ENCODE data around the gene VWA8.
A peak's percentile ranks its signal among the peaks of the same experiment; 100 is the strongest.
"Not testable (repeated sequence)": the region's sequence is repeated elsewhere in the genome, so short reads cannot be mapped to it uniquely, and the experiment has no call there.

The VWA8 gene

DNA sequence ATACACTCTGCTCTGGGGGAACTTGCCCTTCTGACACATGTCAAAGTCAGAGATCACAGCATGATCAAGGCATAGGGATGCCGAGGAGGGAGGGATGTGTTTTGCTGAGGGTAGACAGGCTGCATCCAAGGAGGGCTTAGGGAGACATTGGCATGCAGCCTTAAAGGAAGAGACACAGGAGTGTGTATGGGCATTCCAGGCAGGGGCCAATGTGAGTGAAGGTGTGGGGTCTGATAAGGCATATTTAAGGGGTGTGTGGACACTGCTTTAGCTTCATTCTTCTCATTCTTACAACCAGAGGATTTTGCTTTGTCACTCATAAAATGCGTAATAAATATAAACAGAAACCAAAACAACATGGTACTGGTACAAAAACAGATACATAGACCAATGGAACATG, 310.2 kb downstream of the VWA8 start:
- ATAC-seq: no peak
- no peak for TF ChIP-seq OSR1 (CRISPR knock-in tag; IDR thresholded peaks at IDR 0.05)
- no peak for TF ChIP-seq ZFP30 (CRISPR knock-in tag; IDR thresholded peaks at IDR 0.05)
- TF ChIP-seq GLIS3 (CRISPR knock-in tag; IDR thresholded peaks at IDR 0.05): no peak
- TF ChIP-seq ZFP3 (CRISPR knock-in tag; IDR thresholded peaks at IDR 0.05): no peak
- TF ChIP-seq RARB (CRISPR knock-in tag; IDR thresholded peaks at IDR 0.05): no peak
- TF ChIP-seq ISL1 (CRISPR knock-in tag; IDR thresholded peaks at IDR 0.05): no peak
- no peak for TF ChIP-seq TCF4 (CRISPR knock-in tag; IDR thresholded peaks at IDR 0.05; ENCODE audit: borderline replicate concordance)
- TF ChIP-seq, protein P1, sequence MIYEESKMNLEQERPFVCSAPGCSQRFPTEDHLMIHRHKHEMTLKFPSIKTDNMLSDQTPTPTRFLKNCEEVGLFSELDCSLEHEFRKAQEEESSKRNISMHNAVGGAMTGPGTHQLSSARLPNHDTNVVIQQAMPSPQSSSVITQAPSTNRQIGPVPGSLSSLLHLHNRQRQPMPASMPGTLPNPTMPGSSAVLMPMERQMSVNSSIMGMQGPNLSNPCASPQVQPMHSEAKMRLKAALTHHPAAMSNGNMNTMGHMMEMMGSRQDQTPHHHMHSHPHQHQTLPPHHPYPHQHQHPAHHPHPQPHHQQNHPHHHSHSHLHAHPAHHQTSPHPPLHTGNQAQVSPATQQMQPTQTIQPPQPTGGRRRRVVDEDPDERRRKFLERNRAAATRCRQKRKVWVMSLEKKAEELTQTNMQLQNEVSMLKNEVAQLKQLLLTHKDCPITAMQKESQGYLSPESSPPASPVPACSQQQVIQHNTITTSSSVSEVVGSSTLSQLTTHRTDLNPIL (CRISPR knock-in tag; IDR thresholded peaks at IDR 0.05; ENCODE audit: low read depth): no peak
- TF ChIP-seq ZC3H10 (CRISPR knock-in tag; IDR thresholded peaks at IDR 0.05): no peak
- no peak for TF ChIP-seq BACH2 (CRISPR knock-in tag; IDR thresholded peaks at IDR 0.05; ENCODE audit: borderline replicate concordance)
- TF ChIP-seq ZNF70 (CRISPR knock-in tag; IDR thresholded peaks at IDR 0.05): no peak
- TF ChIP-seq SNAI2 (CRISPR knock-in tag; IDR thresholded peaks at IDR 0.05): no peak
- TF ChIP-seq, protein P2, sequence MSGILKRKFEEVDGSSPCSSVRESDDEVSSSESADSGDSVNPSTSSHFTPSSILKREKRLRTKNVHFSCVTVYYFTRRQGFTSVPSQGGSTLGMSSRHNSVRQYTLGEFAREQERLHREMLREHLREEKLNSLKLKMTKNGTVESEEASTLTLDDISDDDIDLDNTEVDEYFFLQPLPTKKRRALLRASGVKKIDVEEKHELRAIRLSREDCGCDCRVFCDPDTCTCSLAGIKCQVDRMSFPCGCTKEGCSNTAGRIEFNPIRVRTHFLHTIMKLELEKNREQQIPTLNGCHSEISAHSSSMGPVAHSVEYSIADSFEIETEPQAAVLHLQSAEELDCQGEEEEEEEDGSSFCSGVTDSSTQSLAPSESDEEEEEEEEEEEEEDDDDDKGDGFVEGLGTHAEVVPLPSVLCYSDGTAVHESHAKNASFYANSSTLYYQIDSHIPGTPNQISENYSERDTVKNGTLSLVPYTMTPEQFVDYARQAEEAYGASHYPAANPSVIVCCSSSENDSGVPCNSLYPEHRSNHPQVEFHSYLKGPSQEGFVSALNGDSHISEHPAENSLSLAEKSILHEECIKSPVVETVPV (CRISPR knock-in tag; IDR thresholded peaks at IDR 0.05): no peak
- TF ChIP-seq CSDC2 (CRISPR knock-in tag; IDR thresholded peaks at IDR 0.05): no peak
- TF ChIP-seq ZNF8 (CRISPR knock-in tag; IDR thresholded peaks at IDR 0.05): no peak
- no peak for TF ChIP-seq ZNF565 (CRISPR knock-in tag; conservative IDR thresholded peaks at IDR 0.05; ENCODE audit: low read depth)

DNA sequence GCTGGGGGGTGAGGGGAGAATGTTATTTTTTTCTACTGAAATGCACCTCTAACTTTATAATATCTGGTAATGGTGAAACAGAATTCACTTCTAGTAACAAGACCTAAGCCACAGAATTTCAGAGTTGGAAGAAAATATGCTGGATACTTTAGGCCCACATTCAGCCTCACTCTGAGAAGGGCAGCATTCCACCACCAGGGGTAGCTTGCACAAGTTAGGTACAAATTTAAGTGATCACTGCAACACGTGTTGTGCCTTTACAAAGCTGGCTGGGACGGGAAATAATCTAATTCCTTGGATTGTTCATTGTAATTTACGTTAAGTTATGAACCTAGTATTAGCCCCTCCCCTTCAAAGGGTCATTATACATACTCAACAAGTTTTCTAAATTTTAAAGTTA, 311.2 kb downstream of the VWA8 start:
- TF ChIP-seq ZFP3 (CRISPR knock-in tag; IDR thresholded peaks at IDR 0.05): no peak
- TF ChIP-seq, protein P3, sequence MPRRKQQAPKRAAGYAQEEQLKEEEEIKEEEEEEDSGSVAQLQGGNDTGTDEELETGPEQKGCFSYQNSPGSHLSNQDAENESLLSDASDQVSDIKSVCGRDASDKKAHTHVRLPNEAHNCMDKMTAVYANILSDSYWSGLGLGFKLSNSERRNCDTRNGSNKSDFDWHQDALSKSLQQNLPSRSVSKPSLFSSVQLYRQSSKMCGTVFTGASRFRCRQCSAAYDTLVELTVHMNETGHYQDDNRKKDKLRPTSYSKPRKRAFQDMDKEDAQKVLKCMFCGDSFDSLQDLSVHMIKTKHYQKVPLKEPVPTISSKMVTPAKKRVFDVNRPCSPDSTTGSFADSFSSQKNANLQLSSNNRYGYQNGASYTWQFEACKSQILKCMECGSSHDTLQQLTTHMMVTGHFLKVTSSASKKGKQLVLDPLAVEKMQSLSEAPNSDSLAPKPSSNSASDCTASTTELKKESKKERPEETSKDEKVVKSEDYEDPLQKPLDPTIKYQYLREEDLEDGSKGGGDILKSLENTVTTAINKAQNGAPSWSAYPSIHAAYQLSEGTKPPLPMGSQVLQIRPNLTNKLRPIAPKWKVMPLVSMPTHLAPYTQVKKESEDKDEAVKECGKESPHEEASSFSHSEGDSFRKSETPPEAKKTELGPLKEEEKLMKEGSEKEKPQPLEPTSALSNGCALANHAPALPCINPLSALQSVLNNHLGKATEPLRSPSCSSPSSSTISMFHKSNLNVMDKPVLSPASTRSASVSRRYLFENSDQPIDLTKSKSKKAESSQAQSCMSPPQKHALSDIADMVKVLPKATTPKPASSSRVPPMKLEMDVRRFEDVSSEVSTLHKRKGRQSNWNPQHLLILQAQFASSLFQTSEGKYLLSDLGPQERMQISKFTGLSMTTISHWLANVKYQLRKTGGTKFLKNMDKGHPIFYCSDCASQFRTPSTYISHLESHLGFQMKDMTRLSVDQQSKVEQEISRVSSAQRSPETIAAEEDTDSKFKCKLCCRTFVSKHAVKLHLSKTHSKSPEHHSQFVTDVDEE (CRISPR knock-in tag; IDR thresholded peaks at IDR 0.05): no peak
- TF ChIP-seq ZNF8 (CRISPR knock-in tag; IDR thresholded peaks at IDR 0.05): no peak
- no peak for TF ChIP-seq TOX (CRISPR knock-in tag; IDR thresholded peaks at IDR 0.05; ENCODE audit: borderline replicate concordance)
- no peak for TF ChIP-seq ZFP30 (CRISPR knock-in tag; IDR thresholded peaks at IDR 0.05)
- TF ChIP-seq OSR1 (CRISPR knock-in tag; IDR thresholded peaks at IDR 0.05): no peak
- no peak for TF ChIP-seq BACH2 (CRISPR knock-in tag; IDR thresholded peaks at IDR 0.05; ENCODE audit: borderline replicate concordance)
- TF ChIP-seq GLIS3 (CRISPR knock-in tag; IDR thresholded peaks at IDR 0.05): no peak
- TF ChIP-seq CSDC2 (CRISPR knock-in tag; IDR thresholded peaks at IDR 0.05): no peak
- no peak for TF ChIP-seq TCF4 (CRISPR knock-in tag; IDR thresholded peaks at IDR 0.05; ENCODE audit: borderline replicate concordance)
- TF ChIP-seq, protein P1 (CRISPR knock-in tag; IDR thresholded peaks at IDR 0.05; ENCODE audit: low read depth): no peak
- ATAC-seq: no peak

DNA sequence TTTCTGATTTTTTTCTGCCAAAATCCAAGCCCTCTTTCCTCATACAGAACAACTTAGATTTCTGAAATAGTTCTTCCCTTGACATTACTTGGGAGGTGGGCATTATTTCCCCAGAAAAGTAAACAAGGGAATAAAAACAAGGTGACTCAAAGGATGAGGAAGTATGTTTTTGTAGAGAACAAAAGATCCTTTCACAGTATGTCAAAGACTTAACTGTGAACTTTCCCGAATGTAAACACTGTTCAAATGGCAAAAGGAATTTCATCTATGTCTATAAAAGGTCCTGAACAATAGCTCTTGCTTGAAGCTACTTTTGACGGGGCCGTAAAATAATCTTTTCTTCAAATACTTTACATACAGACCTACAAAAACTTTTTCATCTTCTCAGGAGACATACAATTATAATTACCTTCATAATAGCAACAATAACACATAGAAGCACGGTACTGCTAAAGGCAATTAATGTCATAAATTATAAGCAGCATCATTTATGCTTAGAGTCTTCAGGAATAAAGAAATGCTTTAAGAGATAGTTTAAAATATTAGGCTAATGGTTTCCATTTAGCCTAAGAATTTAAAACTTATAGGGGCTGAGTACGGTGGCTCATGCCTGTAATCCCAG, 312.5 kb downstream of the VWA8 start:
- no peak for ATAC-seq
- peak; percentile 32 for TF ChIP-seq ISL1 (CRISPR knock-in tag; IDR thresholded peaks at IDR 0.05)
- TF ChIP-seq, protein P4, sequence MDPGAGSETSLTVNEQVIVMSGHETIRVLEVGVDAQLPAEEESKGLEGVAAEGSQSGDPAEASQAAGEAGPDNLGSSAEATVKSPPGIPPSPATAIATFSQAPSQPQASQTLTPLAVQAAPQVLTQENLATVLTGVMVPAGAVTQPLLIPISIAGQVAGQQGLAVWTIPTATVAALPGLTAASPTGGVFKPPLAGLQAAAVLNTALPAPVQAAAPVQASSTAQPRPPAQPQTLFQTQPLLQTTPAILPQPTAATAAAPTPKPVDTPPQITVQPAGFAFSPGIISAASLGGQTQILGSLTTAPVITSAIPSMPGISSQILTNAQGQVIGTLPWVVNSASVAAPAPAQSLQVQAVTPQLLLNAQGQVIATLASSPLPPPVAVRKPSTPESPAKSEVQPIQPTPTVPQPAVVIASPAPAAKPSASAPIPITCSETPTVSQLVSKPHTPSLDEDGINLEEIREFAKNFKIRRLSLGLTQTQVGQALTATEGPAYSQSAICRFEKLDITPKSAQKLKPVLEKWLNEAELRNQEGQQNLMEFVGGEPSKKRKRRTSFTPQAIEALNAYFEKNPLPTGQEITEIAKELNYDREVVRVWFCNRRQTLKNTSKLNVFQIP (CRISPR knock-in tag; IDR thresholded peaks at IDR 0.05; ENCODE audit: borderline replicate concordance, low read depth): no peak

DNA sequence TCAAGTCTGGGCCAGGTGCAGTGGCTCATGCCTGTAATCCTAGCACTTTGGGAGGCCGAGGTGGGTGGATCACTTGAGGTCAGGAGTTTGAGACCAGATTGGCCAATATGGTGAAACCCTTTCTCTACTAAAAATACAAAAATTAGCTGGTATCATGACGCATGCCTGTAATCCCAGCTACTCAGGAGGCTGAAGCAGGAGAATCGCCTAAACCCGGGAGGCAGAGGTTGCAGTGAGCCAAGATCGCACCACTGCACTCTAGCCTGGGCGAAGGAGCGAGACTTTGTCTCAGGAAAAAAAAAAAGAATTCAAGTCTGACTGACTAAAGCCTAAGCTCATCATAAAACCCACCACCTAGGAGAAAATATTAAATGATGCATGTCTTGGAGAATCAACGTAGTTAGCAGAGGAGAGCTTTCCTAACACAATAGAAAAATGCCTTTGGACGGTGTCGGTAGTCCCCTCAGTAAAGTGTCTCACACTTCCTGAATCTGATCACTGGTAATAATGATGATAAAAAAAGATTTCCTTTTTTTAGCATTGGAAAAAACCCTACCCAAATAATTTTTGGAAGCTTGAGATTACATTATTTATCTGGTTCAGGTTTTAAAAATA, 313.1 kb downstream of the VWA8 start:
- not testable (repeated sequence) for ATAC-seq
